HUES48 (cell line): ENCODE results near the gene DYSF.

Experiments
- H3K27ac ChIP-seq: one replicate; pipeline ENCODE4 v1.7.0; 2013; ENCODE audit warnings: low read depth, low read length, inconsistent platforms
- H3K27me3 ChIP-seq: 2 replicates; pipeline ENCODE4 v1.6.1; 2013; ENCODE audit warnings: mild to moderate bottlenecking, low read length; ENCODE audit not compliant: control insufficient read depth, insufficient read depth
- H3K36me3 ChIP-seq: 2 replicates; pipeline ENCODE4 v1.6.1; 2013; ENCODE audit warnings: low read length; ENCODE audit not compliant: control insufficient read depth, insufficient read depth
- H3K4me1 ChIP-seq: 2 replicates; pipeline ENCODE4 v1.6.1; 2013; ENCODE audit warnings: mild to moderate bottlenecking, low read length; ENCODE audit not compliant: control insufficient read depth, insufficient read depth
- H3K4me3 ChIP-seq: 2 replicates; pipeline ENCODE4 v1.5.1; 2013; ENCODE audit warnings: mild to moderate bottlenecking, low read depth, low read length
- H3K9ac ChIP-seq: 2 replicates; pipeline ENCODE4 v1.6.1; 2013; ENCODE audit warnings: mild to moderate bottlenecking, low read depth, low read length, moderate library complexity
- H3K9me3 ChIP-seq: 2 replicates; pipeline ENCODE4 v1.6.1; 2013; ENCODE audit warnings: low read length; ENCODE audit not compliant: control insufficient read depth, insufficient read depth

The DYSF gene

GRCh38 chr2:71555798-71556454 is 102.6 kb downstream of the DYSF start:
- Histone ChIP-seq H3K36me3 (no peaks in the 10 kb centered on the region), H3K27me3 (no peaks in the 10 kb centered on the region), H3K9ac (no peak overlapping the region), H3K4me3 (no peak overlapping the region), H3K4me1 (no peaks in the 10 kb centered on the region), H3K27ac (no peak overlapping the region), H3K9me3 (no peaks in the 10 kb centered on the region)

- no peaks in the 10 kb centered on the region for H3K27me3 ChIP-seq
- H3K36me3 ChIP-seq: no peaks in the 10 kb centered on the region
- H3K9me3 ChIP-seq: no peaks in the 10 kb centered on the region
- H3K4me3 ChIP-seq: no peak overlapping the region
- H3K27ac ChIP-seq: no peak overlapping the region
- no peaks in the 10 kb centered on the region for H3K4me1 ChIP-seq
- H3K9ac ChIP-seq: no peak overlapping the region
Observed at GRCh38 chr2:71556692-71557250, 103.4 kb downstream of the DYSF start.

GRCh38 chr2:71557321-71557720 is 104.0 kb downstream of the DYSF start:
- H3K4me1 ChIP-seq: no peaks in the 10 kb centered on the region
- no peak overlapping the region for H3K9ac ChIP-seq
- H3K4me3 ChIP-seq: no peak overlapping the region
- no peaks in the 10 kb centered on the region for H3K36me3 ChIP-seq
- no peaks in the 10 kb centered on the region for H3K27me3 ChIP-seq
- no peak overlapping the region for H3K27ac ChIP-seq
- no peaks in the 10 kb centered on the region for H3K9me3 ChIP-seq

GRCh38 chr2:71558300-71559051 is 105.1 kb downstream of the DYSF start:
- H3K4me1 ChIP-seq: no peaks in the 10 kb centered on the region
- no peak overlapping the region for H3K27ac ChIP-seq
- H3K36me3 ChIP-seq: no peaks in the 10 kb centered on the region
- no peaks in the 10 kb centered on the region for H3K27me3 ChIP-seq
- no peaks in the 10 kb centered on the region for H3K9me3 ChIP-seq
- no peak overlapping the region for H3K9ac ChIP-seq
- no peak overlapping the region for H3K4me3 ChIP-seq

GRCh38 chr2:71559080-71559827 is 105.9 kb downstream of the DYSF start:
- Histone ChIP-seq H3K4me1 (no peaks in the 10 kb centered on the region), H3K9me3 (no peaks in the 10 kb centered on the region), H3K9ac (no peak overlapping the region), H3K36me3 (no peaks in the 10 kb centered on the region), H3K27me3 (no peaks in the 10 kb centered on the region), H3K27ac (no peak overlapping the region), H3K4me3 (no peak overlapping the region)

- no peaks in the 10 kb centered on the region for H3K4me1 ChIP-seq
- H3K36me3 ChIP-seq: no peaks in the 10 kb centered on the region
Observed at GRCh38 chr2:71559828-71560637, 106.7 kb downstream of the DYSF start.

GRCh38 chr2:71560638-71561011 is 107.3 kb downstream of the DYSF start:
- Histone ChIP-seq H3K9ac (no peak overlapping the region), H3K27me3 (no peaks in the 10 kb centered on the region), H3K9me3 (no peaks in the 10 kb centered on the region), H3K4me3 (no peak overlapping the region), H3K36me3 (no peaks in the 10 kb centered on the region), H3K27ac (no peak overlapping the region), H3K4me1 (no peaks in the 10 kb centered on the region)

More at GRCh38 chr2:71559828-71560637, 106.7 kb downstream of the DYSF start:
- Histone ChIP-seq H3K9me3 (no peaks in the 10 kb centered on the region), H3K9ac (no peak overlapping the region), H3K4me3 (no peak overlapping the region), H3K27ac (no peak overlapping the region), H3K27me3 (no peaks in the 10 kb centered on the region)

GRCh38 chr2:71561441-71562267 is 108.3 kb downstream of the DYSF start:
- no peaks in the 10 kb centered on the region for H3K27me3 ChIP-seq
- no peak overlapping the region for H3K27ac ChIP-seq
- no peaks in the 10 kb centered on the region for H3K9me3 ChIP-seq
- no peaks in the 10 kb centered on the region for H3K36me3 ChIP-seq
- H3K9ac ChIP-seq: no peak overlapping the region
- no peaks in the 10 kb centered on the region for H3K4me1 ChIP-seq
- H3K4me3 ChIP-seq: no peak overlapping the region

- Histone ChIP-seq H3K9me3 (no peaks in the 10 kb centered on the region), H3K27me3 (no peaks in the 10 kb centered on the region), H3K36me3 (no peaks in the 10 kb centered on the region), H3K4me1 (no peaks in the 10 kb centered on the region), H3K9ac (no peak overlapping the region), H3K27ac (no peak overlapping the region), H3K4me3 (no peak overlapping the region)
Observed at GRCh38 chr2:71562518-71562917, 109.2 kb downstream of the DYSF start.

GRCh38 chr2:71563872-71564271 is 110.5 kb downstream of the DYSF start:
- Histone ChIP-seq H3K27me3 (no peaks in the 10 kb centered on the region), H3K36me3 (no peaks in the 10 kb centered on the region), H3K27ac (no peak overlapping the region), H3K4me3 (no peak overlapping the region), H3K4me1 (no peaks in the 10 kb centered on the region), H3K9me3 (no peaks in the 10 kb centered on the region), H3K9ac (no peak overlapping the region)
